Measurements from ENCODE around the gene SYT12. TPM values are rescaled to one million over a fixed set of nuclear protein-coding genes. Genes with fewer than 3 reads are reported as not detected.

The SYT12 gene
- total and polyA plus RNA-seq, 2 of the 13 experiments (the other 11 are each of a cell fraction or from before 2014, with no cell fraction given), result 0.01 to 0.02 TPM

DNA sequence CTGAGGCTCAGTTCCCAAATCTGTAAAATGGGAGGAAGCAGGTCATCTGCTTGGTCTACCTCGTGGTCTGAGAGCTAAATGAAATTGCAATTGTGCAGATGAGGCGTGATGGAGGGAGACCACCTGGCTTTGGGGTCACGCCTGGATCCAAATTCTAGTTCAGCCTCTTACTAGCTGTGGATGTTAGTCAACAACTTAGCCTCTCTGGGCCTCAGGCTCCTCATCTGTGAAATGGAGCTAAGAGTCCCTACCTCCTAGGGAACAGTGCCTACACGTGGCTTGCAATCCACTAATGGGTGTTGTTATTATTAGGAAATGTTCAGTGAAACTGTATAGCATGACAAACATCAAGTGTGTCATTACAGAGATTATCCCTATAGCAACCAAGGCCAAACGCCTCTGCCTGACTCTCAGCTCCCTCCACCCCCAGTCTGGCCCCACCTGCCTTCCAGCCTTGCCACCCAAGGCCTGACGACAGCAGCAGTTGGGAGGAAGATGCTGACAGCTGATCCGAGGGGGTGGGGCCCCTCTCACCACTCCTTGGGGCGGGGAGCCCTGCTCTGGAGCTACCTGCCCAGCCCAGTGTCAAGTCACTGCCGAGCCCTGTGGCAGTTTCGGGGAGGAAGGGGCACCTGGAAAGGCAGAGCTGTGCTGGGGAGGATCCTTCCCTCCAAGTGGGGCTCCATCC is 32.0 kb downstream of the SYT12 start (continued):
- TF ChIP-seq, protein P1, sequence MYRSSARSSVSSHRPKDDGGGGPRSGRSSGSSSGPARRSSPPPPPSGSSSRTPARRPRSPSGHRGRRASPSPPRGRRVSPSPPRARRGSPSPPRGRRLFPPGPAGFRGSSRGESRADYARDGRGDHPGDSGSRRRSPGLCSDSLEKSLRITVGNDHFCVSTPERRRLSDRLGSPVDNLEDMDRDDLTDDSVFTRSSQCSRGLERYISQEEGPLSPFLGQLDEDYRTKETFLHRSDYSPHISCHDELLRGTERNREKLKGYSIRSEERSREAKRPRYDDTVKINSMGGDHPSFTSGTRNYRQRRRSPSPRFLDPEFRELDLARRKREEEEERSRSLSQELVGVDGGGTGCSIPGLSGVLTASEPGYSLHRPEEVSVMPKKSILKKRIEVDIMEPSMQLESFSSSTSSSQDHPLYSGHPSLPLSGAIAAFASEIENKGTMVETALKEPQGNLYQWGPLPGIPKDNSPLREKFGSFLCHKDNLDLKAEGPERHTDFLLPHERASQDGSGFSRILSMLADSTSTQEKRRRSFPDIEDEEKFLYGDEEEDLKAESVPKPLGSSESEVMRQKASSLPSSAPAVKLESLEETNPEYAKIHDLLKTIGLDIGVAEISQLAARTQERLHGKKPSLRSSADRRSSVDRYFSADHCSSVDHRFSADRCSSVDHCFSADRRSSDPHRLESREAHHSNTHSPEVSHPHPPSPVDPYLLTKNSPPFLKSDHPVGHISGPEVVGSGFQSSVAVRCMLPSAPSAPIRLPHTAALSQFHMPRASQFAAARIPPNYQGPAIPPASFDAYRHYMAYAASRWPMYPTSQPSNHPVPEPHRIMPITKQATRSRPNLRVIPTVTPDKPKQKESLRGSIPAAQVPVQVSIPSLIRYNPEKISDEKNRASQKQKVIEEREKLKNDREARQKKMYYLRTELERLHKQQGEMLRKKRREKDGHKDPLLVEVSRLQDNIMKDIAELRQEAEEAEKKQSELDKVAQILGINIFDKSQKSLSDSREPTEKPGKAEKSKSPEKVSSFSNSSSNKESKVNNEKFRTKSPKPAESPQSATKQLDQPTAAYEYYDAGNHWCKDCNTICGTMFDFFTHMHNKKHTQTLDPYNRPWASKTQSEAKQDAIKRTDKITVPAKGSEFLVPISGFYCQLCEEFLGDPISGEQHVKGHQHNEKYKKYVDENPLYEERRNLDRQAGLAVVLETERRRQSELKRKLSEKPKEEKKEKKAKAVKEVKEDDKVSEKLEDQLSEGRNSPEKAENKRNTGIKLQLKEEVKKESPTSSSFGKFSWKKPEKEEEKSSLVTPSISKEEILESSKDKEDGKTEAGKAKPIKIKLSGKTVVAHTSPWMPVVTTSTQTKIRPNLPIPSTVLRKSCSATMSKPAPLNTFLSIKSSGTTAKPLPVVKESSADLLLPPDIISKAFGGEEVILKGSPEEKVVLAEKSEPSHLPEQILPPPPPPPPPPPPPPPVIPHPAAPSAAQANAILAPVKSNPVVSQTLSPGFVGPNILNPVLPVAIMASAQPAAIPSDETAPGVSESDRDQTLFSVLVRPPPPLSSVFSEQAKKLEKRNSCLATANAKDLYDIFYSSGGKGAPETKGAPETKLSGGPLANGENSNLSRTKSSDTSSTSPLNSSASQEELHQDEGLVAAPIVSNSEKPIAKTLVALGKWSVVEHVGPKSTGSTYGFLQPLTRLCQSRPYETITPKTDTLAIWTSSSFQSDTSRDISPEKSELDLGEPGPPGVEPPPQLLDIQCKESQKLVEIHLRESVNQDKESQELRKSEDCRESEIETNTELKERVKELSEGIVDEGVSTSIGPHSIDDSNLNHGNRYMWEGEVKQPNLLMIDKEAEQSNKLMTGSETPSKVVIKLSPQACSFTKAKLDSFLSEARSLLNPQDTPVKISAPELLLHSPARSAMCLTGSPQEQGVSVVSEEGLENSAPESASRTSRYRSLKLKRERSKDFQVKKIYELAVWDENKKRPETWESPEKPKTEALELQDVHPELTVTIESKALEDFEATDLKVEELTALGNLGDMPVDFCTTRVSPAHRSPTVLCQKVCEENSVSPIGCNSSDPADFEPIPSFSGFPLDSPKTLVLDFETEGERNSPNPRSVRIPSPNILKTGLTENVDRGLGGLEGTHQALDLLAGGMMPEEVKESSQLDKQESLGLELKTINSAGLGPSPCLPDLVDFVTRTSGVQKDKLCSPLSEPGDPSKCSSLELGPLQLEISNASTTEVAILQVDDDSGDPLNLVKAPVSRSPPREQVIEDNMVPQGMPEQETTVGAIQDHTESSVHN (CRISPR knock-in tag; IDR thresholded peaks at IDR 0.05), result no peak
- TF ChIP-seq, protein P2, sequence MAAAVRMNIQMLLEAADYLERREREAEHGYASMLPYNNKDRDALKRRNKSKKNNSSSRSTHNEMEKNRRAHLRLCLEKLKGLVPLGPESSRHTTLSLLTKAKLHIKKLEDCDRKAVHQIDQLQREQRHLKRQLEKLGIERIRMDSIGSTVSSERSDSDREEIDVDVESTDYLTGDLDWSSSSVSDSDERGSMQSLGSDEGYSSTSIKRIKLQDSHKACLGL (CRISPR knock-in tag; IDR thresholded peaks at IDR 0.05), result no peak
- no peak for TF ChIP-seq HDAC6 (IDR thresholded peaks at IDR 0.05; ENCODE audit: low read depth, low read length)
- TF ChIP-seq ZNF121 (CRISPR knock-in tag; IDR thresholded peaks at IDR 0.05), result no peak
- TF ChIP-seq SIX4 (CRISPR knock-in tag; IDR thresholded peaks at IDR 0.05), result peak; percentile 94
- no peak for TF ChIP-seq MBNL3 (CRISPR knock-in tag; conservative IDR thresholded peaks at IDR 0.05)
- no peak for TF ChIP-seq NR2C2 (CRISPR knock-in tag; IDR thresholded peaks at IDR 0.05; ENCODE audit: borderline replicate concordance)
- TF ChIP-seq, protein P3, sequence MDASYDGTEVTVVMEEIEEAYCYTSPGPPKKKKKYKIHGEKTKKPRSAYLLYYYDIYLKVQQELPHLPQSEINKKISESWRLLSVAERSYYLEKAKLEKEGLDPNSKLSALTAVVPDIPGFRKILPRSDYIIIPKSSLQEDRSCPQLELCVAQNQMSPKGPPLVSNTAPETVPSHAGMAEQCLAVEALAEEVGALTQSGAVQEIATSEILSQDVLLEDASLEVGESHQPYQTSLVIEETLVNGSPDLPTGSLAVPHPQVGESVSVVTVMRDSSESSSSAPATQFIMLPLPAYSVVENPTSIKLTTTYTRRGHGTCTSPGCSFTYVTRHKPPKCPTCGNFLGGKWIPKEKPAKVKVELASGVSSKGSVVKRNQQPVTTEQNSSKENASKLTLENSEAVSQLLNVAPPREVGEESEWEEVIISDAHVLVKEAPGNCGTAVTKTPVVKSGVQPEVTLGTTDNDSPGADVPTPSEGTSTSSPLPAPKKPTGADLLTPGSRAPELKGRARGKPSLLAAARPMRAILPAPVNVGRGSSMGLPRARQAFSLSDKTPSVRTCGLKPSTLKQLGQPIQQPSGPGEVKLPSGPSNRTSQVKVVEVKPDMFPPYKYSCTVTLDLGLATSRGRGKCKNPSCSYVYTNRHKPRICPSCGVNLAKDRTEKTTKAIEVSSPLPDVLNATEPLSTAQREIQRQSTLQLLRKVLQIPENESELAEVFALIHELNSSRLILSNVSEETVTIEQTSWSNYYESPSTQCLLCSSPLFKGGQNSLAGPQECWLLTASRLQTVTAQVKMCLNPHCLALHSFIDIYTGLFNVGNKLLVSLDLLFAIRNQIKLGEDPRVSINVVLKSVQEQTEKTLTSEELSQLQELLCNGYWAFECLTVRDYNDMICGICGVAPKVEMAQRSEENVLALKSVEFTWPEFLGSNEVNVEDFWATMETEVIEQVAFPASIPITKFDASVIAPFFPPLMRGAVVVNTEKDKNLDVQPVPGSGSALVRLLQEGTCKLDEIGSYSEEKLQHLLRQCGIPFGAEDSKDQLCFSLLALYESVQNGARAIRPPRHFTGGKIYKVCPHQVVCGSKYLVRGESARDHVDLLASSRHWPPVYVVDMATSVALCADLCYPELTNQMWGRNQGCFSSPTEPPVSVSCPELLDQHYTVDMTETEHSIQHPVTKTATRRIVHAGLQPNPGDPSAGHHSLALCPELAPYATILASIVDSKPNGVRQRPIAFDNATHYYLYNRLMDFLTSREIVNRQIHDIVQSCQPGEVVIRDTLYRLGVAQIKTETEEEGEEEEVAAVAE (CRISPR knock-in tag; IDR thresholded peaks at IDR 0.05; ENCODE audit: borderline replicate concordance), result peak; percentile 81
- no peak for TF ChIP-seq ZNF790 (CRISPR knock-in tag; IDR thresholded peaks at IDR 0.05; ENCODE audit: borderline replicate concordance)
- no peak for TF ChIP-seq HMGA1 (CRISPR knock-in tag; conservative IDR thresholded peaks at IDR 0.05)
- no peak for TF ChIP-seq ZNF20 (CRISPR knock-in tag; IDR thresholded peaks at IDR 0.05)
- TF ChIP-seq, protein P4, sequence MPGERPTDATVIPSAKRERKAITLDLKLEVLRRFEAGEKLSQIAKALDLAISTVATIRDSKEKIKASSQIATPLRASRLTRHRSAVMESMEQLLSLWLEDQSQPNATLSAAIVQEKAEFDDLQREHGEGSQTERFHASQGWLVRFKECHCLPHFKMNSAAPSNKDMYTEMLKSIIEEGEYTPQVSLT (CRISPR knock-in tag; IDR thresholded peaks at IDR 0.05; ENCODE audit: borderline replicate concordance, low read depth), result no peak
- TF ChIP-seq ZNF101 (CRISPR knock-in tag; IDR thresholded peaks at IDR 0.05; ENCODE audit: borderline replicate concordance, low read depth), result no peak
- no peak for TF ChIP-seq ZNF616 (CRISPR knock-in tag; IDR thresholded peaks at IDR 0.05; ENCODE audit: low read depth)
- no peak for TF ChIP-seq ZNF577 (CRISPR knock-in tag; IDR thresholded peaks at IDR 0.05; ENCODE audit: borderline replicate concordance, low read depth)
- no peak for TF ChIP-seq REXO4 (CRISPR knock-in tag; IDR thresholded peaks at IDR 0.05; ENCODE audit: borderline replicate concordance)

Measured in HepG2 (cell line).